Measurements from ENCODE around the gene PRPF40A.
A peak's percentile ranks its signal among the peaks of the same experiment; 100 is the strongest.
"Not testable (repeated sequence)": the region's sequence is repeated elsewhere in the genome, so short reads cannot be mapped to it uniquely, and the experiment has no call there.

The PRPF40A gene
- total RNA-seq, result 173 to 448 (median 274) reads per million in 9 experiments

- H3K36me3 Mint-ChIP-seq (ENCODE audit: insufficient read depth), result peaks cover 52% of the 10 kb centered on the region
- H3K4me1 Mint-ChIP-seq (ENCODE audit: low read depth in 2 of 2), result peaks cover 31 to 54% of the 10 kb centered on the region in 2 donors
- DNase-seq (peak; percentile 99 to 100 (median 100)), ATAC-seq (replicated peaks) (peak; percentile 71)
- no peaks in the 10 kb centered on the region for H3K27me3 Mint-ChIP-seq
- peak within 1 kb of the TSS; percentile 96 to 100 for H3K27ac Mint-ChIP-seq
- peak within 1 kb of the TSS; percentile 93 to 100 for H3K4me3 Mint-ChIP-seq
- no peaks in the 10 kb centered on the region for H3K9me3 Mint-ChIP-seq
These were observed at the start of gene PRPF40A for GRCh38 chr2:152717228-152718075. TSS of gene PRPF40A (minus strand) at chr2:152717461. CDS start at chr2:152717439, 22 bp downstream.

DNA sequence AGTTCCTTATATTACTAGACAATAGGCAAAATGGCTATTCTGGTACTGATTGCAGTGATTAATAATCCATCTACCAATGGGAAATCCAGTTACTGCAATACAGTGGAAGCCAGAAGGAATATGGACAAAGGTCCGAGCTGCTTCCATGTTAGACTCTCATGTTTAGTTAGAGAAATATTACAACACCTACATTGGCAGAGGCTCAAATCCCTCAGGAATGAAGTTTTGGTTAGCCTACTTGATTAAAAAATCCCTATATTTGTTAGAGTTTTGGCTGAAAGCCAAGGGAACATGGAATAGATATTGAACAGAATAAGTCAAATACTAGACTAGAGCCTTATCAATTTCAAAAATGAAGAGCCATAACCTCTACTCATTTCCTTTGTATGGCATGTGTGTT lies 49.7 kb upstream of the PRPF40A start:
- Mint-ChIP-seq H3K9me3 (no peaks in the 10 kb centered on the region), H3K27ac (no peak overlapping the region), H3K4me3 (no peak overlapping the region), H3K27me3 (no peaks in the 10 kb centered on the region), H3K4me1 (ENCODE audit: low read depth in 2 of 2) (no peaks in the 10 kb centered on the region), H3K36me3 (ENCODE audit: insufficient read depth) (no peaks in the 10 kb centered on the region)
- ATAC-seq (replicated peaks) (no peak), DNase-seq (no peak)

- DNase-seq (no peak), ATAC-seq (replicated peaks) (no peak)
- H3K4me1 Mint-ChIP-seq (ENCODE audit: low read depth in 2 of 2), result no peaks in the 10 kb centered on the region
- H3K36me3 Mint-ChIP-seq (ENCODE audit: insufficient read depth), result peaks cover 6% of the 10 kb centered on the region
- H3K27me3 Mint-ChIP-seq, result no peaks in the 10 kb centered on the region
- no peaks in the 10 kb centered on the region for H3K9me3 Mint-ChIP-seq
- no peak overlapping the region for H3K27ac Mint-ChIP-seq
- no peak overlapping the region for H3K4me3 Mint-ChIP-seq
These were observed 46.4 kb upstream of the PRPF40A start for GRCh38 chr2:152763651-152764050.

- not testable (repeated sequence) for H3K27me3 Mint-ChIP-seq; ATAC-seq (replicated peaks); H3K27ac Mint-ChIP-seq; H3K4me3 Mint-ChIP-seq; H3K36me3 Mint-ChIP-seq (ENCODE audit: insufficient read depth); H3K9me3 Mint-ChIP-seq; DNase-seq; H3K4me1 Mint-ChIP-seq (ENCODE audit: low read depth in 2 of 2)
These were observed 45.9 kb upstream of the PRPF40A start for GRCh38 chr2:152763208-152763607.

DNA sequence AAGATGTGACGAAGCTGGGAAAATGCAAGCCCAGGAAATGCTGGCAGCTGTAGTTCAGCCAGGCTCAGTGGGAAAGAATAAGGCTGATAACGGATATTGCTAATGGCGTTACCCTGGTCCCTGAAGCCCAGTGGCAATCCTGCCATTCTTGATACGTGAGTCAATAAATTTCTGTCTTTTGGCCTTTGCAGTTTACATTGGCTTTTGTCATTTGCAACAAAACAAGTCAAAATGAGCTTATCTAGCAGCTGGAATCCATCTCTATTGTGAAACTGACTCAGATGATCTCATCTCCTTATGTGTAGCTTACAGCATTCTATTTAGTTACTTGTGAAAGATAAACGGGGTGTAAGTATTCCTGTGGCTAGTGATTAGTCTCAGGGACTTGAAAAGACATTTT lies 44.9 kb upstream of the PRPF40A start:
- no peaks in the 10 kb centered on the region for H3K4me1 Mint-ChIP-seq (ENCODE audit: low read depth in 2 of 2)
- H3K9me3 Mint-ChIP-seq, result no peaks in the 10 kb centered on the region
- H3K27ac Mint-ChIP-seq, result no peak overlapping the region
- H3K36me3 Mint-ChIP-seq (ENCODE audit: insufficient read depth), result peaks cover 6% of the 10 kb centered on the region
- no peak for DNase-seq
- no peaks in the 10 kb centered on the region for H3K27me3 Mint-ChIP-seq
- no peak overlapping the region for H3K4me3 Mint-ChIP-seq
- no peak for ATAC-seq (replicated peaks)

GRCh38 chr2:152761214-152761613 lies 44.0 kb upstream of the PRPF40A start:
- H3K4me3 Mint-ChIP-seq, result no peak overlapping the region

DNA sequence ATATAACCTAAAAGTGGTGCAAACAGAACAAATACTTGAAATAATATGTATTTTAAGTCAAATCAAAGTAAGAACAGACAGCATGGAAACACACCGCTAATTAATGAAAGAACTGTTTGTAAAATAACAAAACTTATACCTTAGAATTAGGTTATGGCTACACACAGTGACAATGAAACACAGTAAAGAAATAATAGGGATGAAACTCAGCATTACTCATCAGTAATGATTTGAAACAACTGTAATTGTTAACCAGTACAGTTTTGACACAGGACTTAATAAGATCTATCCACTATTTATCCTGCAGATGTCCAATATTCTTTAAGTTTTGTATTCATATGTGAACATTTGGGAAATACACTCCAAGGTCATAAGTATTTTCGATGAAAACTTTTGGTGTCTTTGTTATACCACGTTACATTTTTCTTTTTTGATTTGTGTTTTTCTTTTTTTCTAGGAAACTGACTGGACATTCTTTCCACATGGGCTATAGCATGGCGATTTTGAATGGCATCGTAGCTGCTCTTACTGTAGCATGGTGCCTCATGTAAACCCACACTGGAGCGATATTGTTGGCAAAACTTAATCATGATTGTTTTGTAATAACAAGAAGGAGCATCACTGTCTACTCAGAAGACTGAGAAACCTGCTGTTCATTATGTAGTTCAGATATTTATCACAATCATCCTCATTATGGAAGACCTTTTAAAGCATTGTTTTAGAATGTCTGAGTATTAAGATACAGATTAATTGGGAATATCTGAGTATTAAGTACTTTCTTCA lies 42.2 kb upstream of the PRPF40A start:
- no peak overlapping the region for H3K27ac Mint-ChIP-seq
- no peak overlapping the region for H3K4me3 Mint-ChIP-seq
- ATAC-seq (replicated peaks) (no peak), DNase-seq (no peak)
- H3K27me3 Mint-ChIP-seq, result no peaks in the 10 kb centered on the region
- no peaks in the 10 kb centered on the region for H3K9me3 Mint-ChIP-seq
- H3K36me3 Mint-ChIP-seq (ENCODE audit: insufficient read depth), result peaks cover 11% of the 10 kb centered on the region
- peaks cover 2 to 5% of the 10 kb centered on the region in 2 donors for H3K4me1 Mint-ChIP-seq (ENCODE audit: low read depth in 2 of 2)

More at GRCh38 chr2:152761214-152761613, 44.0 kb upstream of the PRPF40A start:
- H3K27ac Mint-ChIP-seq, result no peak overlapping the region
- H3K4me1 Mint-ChIP-seq (ENCODE audit: low read depth in 2 of 2), result no peaks in the 10 kb centered on the region
- ATAC-seq (replicated peaks) (no peak), DNase-seq (no peak)
- H3K9me3 Mint-ChIP-seq, result no peaks in the 10 kb centered on the region
- peaks cover 11% of the 10 kb centered on the region for H3K36me3 Mint-ChIP-seq (ENCODE audit: insufficient read depth)
- no peaks in the 10 kb centered on the region for H3K27me3 Mint-ChIP-seq

DNA sequence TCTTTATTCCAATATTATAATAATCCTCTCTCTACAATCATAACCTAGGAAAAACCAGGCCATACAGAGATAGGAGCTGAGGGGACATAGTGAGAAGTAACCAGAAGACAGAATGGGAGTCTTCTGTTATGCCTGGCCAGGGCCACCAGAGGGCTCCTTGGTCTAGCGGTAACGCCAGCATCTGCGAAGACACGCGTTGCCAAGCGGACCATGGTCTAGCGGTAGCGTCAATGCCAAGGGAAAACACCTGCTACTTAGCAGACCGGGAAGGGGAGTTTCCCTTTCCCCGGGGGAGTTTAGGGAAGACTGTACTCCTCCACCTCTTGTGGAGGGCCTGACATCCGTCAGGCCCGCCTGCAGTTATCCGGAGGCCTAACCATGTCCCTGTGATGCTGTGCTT lies 37.8 kb upstream of the PRPF40A start:
- Mint-ChIP-seq H3K36me3 (ENCODE audit: insufficient read depth) (peaks cover 15% of the 10 kb centered on the region), H3K9me3 (no peaks in the 10 kb centered on the region), H3K4me3 (no peak overlapping the region), H3K27me3 (no peaks in the 10 kb centered on the region), H3K27ac (no peak overlapping the region), H3K4me1 (ENCODE audit: low read depth in 2 of 2) (peaks cover 7 to 13% of the 10 kb centered on the region in 2 donors)
- no peak for DNase-seq
- no peak for ATAC-seq (replicated peaks)

DNA sequence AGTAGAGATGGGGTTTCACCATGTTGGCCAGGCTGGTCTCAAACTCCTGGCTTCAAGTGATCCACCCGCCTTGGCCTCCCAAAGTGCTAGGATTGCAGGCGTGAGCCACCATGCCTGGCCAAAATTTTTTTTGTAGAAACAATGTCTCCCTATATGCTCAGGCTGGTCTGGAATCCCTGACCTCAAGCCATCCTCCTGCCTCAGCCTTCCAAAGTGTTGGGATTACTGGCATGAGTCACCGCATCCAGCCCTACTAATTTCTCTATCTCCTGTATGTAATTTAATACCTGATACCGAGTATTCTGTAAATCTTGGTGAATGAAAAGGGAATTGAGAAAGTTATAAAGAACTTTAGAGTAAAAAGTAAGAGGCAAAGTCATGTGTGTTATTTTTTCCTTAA lies 30.5 kb upstream of the PRPF40A start:
- Mint-ChIP-seq H3K4me1 (ENCODE audit: low read depth in 2 of 2) (peaks cover 8 to 18% of the 10 kb centered on the region in 2 donors), H3K36me3 (ENCODE audit: insufficient read depth) (peaks cover 18% of the 10 kb centered on the region)
- not testable (repeated sequence) for DNase-seq; H3K9me3 Mint-ChIP-seq; H3K27ac Mint-ChIP-seq; H3K4me3 Mint-ChIP-seq; H3K27me3 Mint-ChIP-seq; ATAC-seq (replicated peaks)

DNA sequence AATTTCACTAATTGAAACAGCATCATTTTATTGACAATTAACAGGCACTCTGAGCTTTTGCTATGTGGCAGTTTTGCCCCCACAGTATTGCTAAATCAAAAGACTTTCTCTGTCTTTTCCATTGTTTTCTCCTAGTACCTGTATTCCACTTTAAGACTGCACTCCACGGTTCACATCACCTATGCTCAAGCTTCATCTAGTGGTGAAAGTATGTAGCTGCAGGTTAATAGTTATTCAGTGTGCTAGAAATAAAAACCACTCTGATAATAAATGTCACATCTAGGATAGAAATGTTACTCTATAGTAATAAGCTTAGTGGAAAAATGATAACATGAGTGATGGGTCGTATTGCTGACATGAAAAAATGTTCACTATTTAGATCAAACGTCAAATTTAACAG lies 25.7 kb upstream of the PRPF40A start:
- Mint-ChIP-seq H3K36me3 (ENCODE audit: insufficient read depth) (peaks cover 19% of the 10 kb centered on the region), H3K27me3 (no peaks in the 10 kb centered on the region)
- DNase-seq, result no peak

DNA sequence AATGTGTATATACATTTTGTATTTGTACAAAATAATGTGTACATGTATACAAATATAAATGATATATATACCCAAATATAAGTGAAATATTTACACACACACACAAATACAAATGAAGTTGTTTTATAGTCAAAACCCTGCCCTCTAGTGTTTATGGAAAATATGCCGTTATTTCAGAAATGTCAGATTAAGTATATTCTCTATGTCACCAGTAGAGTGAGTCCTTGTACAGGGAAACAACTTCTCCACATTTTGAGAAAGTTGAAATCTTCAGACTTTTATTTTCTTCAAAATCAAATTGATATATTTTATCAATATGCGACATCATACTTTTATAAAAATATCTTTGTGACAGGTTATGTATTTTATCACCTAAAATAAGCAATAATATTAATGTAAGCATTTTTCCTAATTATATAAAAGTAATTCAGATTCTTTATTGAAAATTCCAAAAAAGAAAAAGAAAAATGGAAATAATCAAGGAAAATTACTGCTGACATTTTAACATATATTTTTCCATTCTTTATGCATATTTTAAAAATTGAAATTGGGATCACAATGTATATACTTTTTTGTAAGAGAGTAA lies 23.6 kb upstream of the PRPF40A start:
- no peaks in the 10 kb centered on the region for H3K9me3 Mint-ChIP-seq
- peaks cover 2 to 3% of the 10 kb centered on the region in 2 donors for H3K4me1 Mint-ChIP-seq (ENCODE audit: low read depth in 2 of 2)
- ATAC-seq (replicated peaks) (peak; percentile 89), DNase-seq (no peak)
- no peaks in the 10 kb centered on the region for H3K27me3 Mint-ChIP-seq
- no peak overlapping the region for H3K4me3 Mint-ChIP-seq
- H3K27ac Mint-ChIP-seq, result no peak overlapping the region
- peaks cover 13% of the 10 kb centered on the region for H3K36me3 Mint-ChIP-seq (ENCODE audit: insufficient read depth)

More for the DNA sequence above, 25.7 kb upstream of the PRPF40A start:
- Mint-ChIP-seq H3K4me1 (ENCODE audit: low read depth in 2 of 2) (peaks cover 5 to 6% of the 10 kb centered on the region in 2 donors), H3K4me3 (no peak overlapping the region), H3K27ac (no peak overlapping the region), H3K9me3 (no peaks in the 10 kb centered on the region)
- peak; percentile 46 for ATAC-seq (replicated peaks)

DNA sequence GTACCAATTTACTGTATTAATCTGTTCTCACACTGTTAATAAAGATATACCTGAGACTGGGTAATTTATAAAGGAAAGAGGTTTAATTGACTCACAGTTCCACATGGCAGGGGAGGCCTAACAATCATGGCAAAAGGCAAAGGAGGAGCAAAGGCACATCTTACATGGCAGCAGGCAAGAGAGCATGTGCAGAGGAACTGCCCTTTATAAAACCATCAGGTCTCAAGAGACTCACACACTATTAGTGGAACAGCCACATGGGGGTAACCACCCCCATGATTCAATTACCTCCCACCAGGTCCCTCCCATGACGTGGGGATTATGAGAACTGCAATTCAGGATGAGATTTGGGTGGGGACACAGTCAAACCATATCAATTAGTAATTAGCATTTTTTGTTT lies 22.4 kb upstream of the PRPF40A start:
- not testable (repeated sequence) for H3K27me3 Mint-ChIP-seq

GRCh38 chr2:152738438-152738837 lies 21.2 kb upstream of the PRPF40A start:
- Mint-ChIP-seq H3K4me1 (ENCODE audit: low read depth in 2 of 2) (peaks cover 2 to 7% of the 10 kb centered on the region in 2 donors), H3K4me3 (no peak overlapping the region), H3K9me3 (no peaks in the 10 kb centered on the region), H3K27me3 (no peaks in the 10 kb centered on the region), H3K36me3 (ENCODE audit: insufficient read depth) (peaks cover 17% of the 10 kb centered on the region), H3K27ac (no peak overlapping the region)
- DNase-seq, result no peak
- no peak for ATAC-seq (replicated peaks)

More for the DNA sequence above, 22.4 kb upstream of the PRPF40A start:
- H3K4me3 Mint-ChIP-seq; H3K9me3 Mint-ChIP-seq; ATAC-seq (replicated peaks); H3K4me1 Mint-ChIP-seq (ENCODE audit: low read depth in 2 of 2); H3K27ac Mint-ChIP-seq; DNase-seq: not testable (repeated sequence)
- H3K36me3 Mint-ChIP-seq (ENCODE audit: insufficient read depth), result peaks cover 17% of the 10 kb centered on the region

Measured in effector memory CD8-positive, alpha-beta T cell (primary cell).